ENCODE measurements around the gene FGF13.

The FGF13 gene

GRCh38 chrX:138638996-138639395 lies 72.5 kb downstream of the FGF13 start:
- CTCF ChIA-PET, result no interaction called here
- no peak overlapping the region for H3K27ac ChIP-seq
- no peak for DNase-seq (ENCODE audit: low spot score)
- POLR2A ChIA-PET (ENCODE audit: low non-redundant PET), result no interaction called here
- TF ChIP-seq CTCF (conservative IDR thresholded peaks at IDR 0.05; ENCODE audit: low read depth), result no peak

Measured in RWPE1 (cell line).